HEK293T (cell line): Measurements from ENCODE around the gene MED22.
"Not testable (repeated sequence)": the region's sequence is repeated elsewhere in the genome, so short reads cannot be mapped to it uniquely, and the experiment has no call there.

ENCODE experiments used
- CTCF ChIA-PET: fragments of 350-600 bp; formaldehyde crosslinking; extraction: SDS; loops from one replicate; lab custom pipeline; 2021; ENCODE audit warnings: antibody characterized with exemption, inconsistent platforms; lab: Yijun Ruan, JAX
- POLR2A ChIA-PET: fragments of 350-600 bp; formaldehyde crosslinking; extraction: SDS; loops from one replicate; lab custom pipeline; 2020; ENCODE audit warnings: antibody characterized with exemption, inconsistent platforms; lab: Yijun Ruan, JAX
- DNase-seq: peaks from one replicate; pipeline ENCODE4 v3.0.0; 2012; ENCODE audit warnings: mixed read lengths; ENCODE audit errors: extremely low spot score
- ARNT ChIP-seq: fragments of 450-650 bp; IDR thresholded peaks from 2 replicates; pipeline ENCODE4 v1.6.1; 2017; ENCODE audit warnings: mild to moderate bottlenecking
- BHLHE40 ChIP-seq: fragments of 450-650 bp; IDR thresholded peaks from 2 replicates; pipeline ENCODE4 v1.6.1; 2016; ENCODE audit warnings: mild to moderate bottlenecking, moderate library complexity, borderline replicate concordance
- CTBP1 ChIP-seq: fragments of 450-650 bp; IDR thresholded peaks from 2 replicates; pipeline ENCODE4 v1.6.1; 2016; ENCODE audit warnings: borderline replicate concordance
- ELF4 ChIP-seq: fragments of 450-650 bp; IDR thresholded peaks from 2 replicates; pipeline ENCODE4 v1.6.1; 2017; ENCODE audit warnings: antibody characterized with exemption
- FOXA1 ChIP-seq: fragments of 450-650 bp; IDR thresholded peaks from 2 replicates; pipeline ENCODE4 v1.6.1; 2016; ENCODE audit warnings: mild to moderate bottlenecking
- FOXK2 ChIP-seq: fragments of 450-650 bp; IDR thresholded peaks from 2 replicates; pipeline ENCODE4 v1.6.1; 2016; ENCODE audit warnings: mild to moderate bottlenecking
- FOXM1 ChIP-seq: fragments of 450-650 bp; IDR thresholded peaks from 2 replicates; pipeline ENCODE4 v1.6.1; 2017; ENCODE audit warnings: mild to moderate bottlenecking, borderline replicate concordance
- HDGF ChIP-seq: fragments of 450-650 bp; IDR thresholded peaks from 2 replicates; pipeline ENCODE4 v1.6.1; 2017; ENCODE audit warnings: antibody characterized with exemption, borderline replicate concordance
- L3MBTL2 ChIP-seq: fragments of 450-650 bp; conservative IDR thresholded peaks from 2 replicates; pipeline ENCODE4 v1.6.1; 2016; ENCODE audit warnings: mild to moderate bottlenecking
- LEF1 ChIP-seq: fragments of 450-650 bp; IDR thresholded peaks from 2 replicates; pipeline ENCODE4 v1.6.1; 2017; ENCODE audit warnings: mild to moderate bottlenecking, borderline replicate concordance
- NFRKB ChIP-seq: fragments of 450-650 bp; IDR thresholded peaks from 2 replicates; pipeline ENCODE4 v1.6.1; 2016; ENCODE audit warnings: mild to moderate bottlenecking, moderate library complexity
- SP1 ChIP-seq: fragments of 450-650 bp; IDR thresholded peaks from 2 replicates; pipeline ENCODE4 v1.6.1; 2017
- SUZ12 ChIP-seq: fragments of 450-650 bp; IDR thresholded peaks from 2 replicates; pipeline ENCODE4 v1.6.1; 2016; ENCODE audit warnings: mild to moderate bottlenecking
- TARDBP ChIP-seq: fragments of 450-650 bp; IDR thresholded peaks from 2 replicates; pipeline ENCODE4 v1.6.1; 2016
- ZNF384 ChIP-seq: fragments of 450-650 bp; IDR thresholded peaks from 2 replicates; pipeline ENCODE4 v1.6.1; 2016
- TF ChIP-seq, protein P1 (sequence below): fragments of 450-650 bp; IDR thresholded peaks from 2 replicates; pipeline ENCODE4 v1.6.1; 2016

The MED22 gene

DNA sequence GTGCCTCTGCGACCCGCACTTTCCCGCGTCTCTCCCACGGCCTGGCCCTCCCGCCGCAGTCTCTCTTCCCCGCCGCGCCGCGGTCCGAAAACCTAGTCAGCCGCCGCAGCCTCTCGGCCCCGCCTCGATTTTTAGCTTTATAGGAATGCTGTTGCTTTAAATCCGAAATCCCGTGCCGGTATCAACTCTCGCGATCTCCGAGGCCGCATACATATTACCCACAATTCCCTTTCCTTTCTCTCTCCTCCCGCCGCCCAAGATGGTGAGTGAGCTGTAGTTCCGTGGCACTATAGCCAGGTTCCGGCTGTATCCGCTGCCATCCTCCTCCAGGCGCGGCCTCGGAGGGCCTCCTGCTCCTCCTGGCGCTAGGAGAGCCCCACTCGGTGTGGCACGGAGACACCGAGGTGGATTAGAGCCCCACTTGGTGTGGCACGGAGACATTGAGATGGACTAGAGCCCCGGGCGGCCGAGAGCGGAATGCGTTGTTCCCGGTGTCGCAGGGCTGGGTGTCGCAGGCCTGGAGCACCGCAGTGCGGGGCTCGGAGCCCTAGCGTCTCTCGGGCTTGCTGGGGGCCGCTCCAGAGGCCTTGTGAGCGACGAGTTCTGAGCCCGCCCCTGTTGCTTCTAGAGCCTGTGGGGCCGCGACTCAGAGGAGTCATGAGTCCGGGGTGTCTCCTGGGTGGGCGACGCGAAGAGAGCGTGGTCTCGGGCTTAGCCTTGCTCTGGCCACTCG lies at the start of gene MED22, which contains the start of gene RPL7A:
TSS of gene MED22 (minus strand) at position 147 of the 733 bp plus-strand sequence. CDS start 1,469 bp downstream, outside the sequence.
TSS of gene RPL7A (plus strand) at position 234 of the 733 bp plus-strand sequence. CDS start at position 260, 26 bp downstream.
- peak; percentile 82 for DNase-seq

GRCh38 chr9:133397370-133397769 lies 49.4 kb upstream of the MED22 start:
- DNase-seq, result no peak
- ChIA-PET CTCF (interaction anchor here (0.8 kb wide), 1 partner anchor 34 kb away, joined by 5 read pairs; no protein-coding TSS in a partner anchor), POLR2A (no interaction called here)
- no peak for TF ChIP-seq HDGF
- TF ChIP-seq SP1, result no peak
- no peak for TF ChIP-seq FOXK2
- TF ChIP-seq ZNF384, result no peak
- TF ChIP-seq LEF1, result no peak
- no peak for TF ChIP-seq ELF4
- no peak for TF ChIP-seq ARNT
- no peak for TF ChIP-seq TARDBP
- TF ChIP-seq NFRKB, result no peak
- no peak for TF ChIP-seq FOXM1

More for the DNA sequence above, at the start of gene MED22, which contains the start of gene RPL7A:
- ChIA-PET POLR2A (interaction anchor here (0.7 to 2.1 kb wide), 21 partner anchors 9 to 323 kb away, joined by 3 to 20 read pairs (median 5); partner anchors contain the start of genes CACFD1, STKLD1, SURF1 and SURF2), CTCF (interaction anchor here (0.6 kb wide), 1 partner anchor 155 kb away, joined by 3 read pairs; no protein-coding TSS in a partner anchor)
- TF ChIP-seq NFRKB (peak; percentile 92), SP1 (no peak), ELF4 (peak; percentile 93)

- DNase-seq, result peak; percentile 48
- POLR2A ChIA-PET, result no interaction called here
- CTCF ChIA-PET, result interaction anchor here (0.8 to 1.0 kb wide), 2 partner anchors 34 to 90 kb away, joined by 3 to 5 read pairs; no protein-coding TSS in a partner anchor
- no peak for TF ChIP-seq HDGF
- TF ChIP-seq NFRKB, result no peak
- no peak for TF ChIP-seq FOXM1
- TF ChIP-seq SUZ12, result no peak
- TF ChIP-seq BHLHE40, result no peak
- TF ChIP-seq, protein P1, sequence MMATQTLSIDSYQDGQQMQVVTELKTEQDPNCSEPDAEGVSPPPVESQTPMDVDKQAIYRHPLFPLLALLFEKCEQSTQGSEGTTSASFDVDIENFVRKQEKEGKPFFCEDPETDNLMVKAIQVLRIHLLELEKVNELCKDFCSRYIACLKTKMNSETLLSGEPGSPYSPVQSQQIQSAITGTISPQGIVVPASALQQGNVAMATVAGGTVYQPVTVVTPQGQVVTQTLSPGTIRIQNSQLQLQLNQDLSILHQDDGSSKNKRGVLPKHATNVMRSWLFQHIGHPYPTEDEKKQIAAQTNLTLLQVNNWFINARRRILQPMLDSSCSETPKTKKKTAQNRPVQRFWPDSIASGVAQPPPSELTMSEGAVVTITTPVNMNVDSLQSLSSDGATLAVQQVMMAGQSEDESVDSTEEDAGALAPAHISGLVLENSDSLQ, result no peak
- no peak for TF ChIP-seq L3MBTL2
- TF ChIP-seq ZNF384, result no peak
- no peak for TF ChIP-seq LEF1
- TF ChIP-seq ARNT, result no peak
- no peak for TF ChIP-seq TARDBP
- TF ChIP-seq CTBP1, result no peak
Measured at GRCh38 chr9:133396952-133397351, 49.0 kb upstream of the MED22 start.

- ChIA-PET CTCF (no interaction called here), POLR2A (interaction anchor here (0.7 kb wide), 1 partner anchor 24 kb away, joined by 3 read pairs; no protein-coding TSS in a partner anchor)
- no peak for TF ChIP-seq HDGF
- no peak for DNase-seq
Measured at GRCh38 chr9:133394687-133395271, 46.8 kb upstream of the MED22 start.

DNA sequence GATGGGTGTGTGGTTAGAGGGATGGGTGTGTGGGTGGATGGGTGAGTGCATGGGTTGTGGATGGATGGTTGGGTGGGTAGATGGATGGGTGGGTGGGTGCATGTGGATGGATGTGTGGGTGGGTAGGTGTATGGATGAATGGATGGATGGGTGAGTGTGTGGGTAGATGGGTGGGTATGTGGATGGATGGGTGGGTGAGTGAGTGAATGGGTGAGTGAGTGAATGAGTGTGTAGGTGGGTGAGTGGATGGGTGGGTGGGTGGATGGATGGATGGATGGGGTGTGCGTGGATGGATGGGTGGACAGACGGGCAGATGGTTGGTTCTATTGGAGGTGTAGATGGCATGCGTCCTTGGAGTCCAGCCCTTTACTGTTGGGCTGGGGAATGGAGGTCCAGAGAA lies 45.5 kb upstream of the MED22 start:
- POLR2A ChIA-PET, result no interaction called here

DNA sequence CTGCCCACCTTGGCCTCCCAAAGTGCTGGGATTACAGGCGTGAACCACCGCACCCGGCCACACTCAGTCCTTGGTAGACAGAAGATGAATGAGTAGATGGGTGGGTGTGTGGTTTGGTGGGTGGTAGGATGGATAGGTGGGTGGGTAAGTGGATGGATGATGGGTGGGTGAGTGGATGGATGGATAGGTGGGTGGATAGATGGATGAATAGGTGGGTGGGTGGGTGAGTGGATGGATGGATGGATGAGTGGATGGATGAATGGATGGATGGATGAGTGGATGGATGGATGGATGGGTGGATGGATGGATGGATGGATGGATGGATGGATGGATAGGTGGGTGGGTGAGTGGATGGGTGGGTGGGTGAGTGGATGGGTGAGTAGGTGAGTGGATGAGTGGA lies 44.4 kb upstream of the MED22 start:
- DNase-seq, POLR2A ChIA-PET, CTCF ChIA-PET: not testable (repeated sequence)

More for the DNA sequence above, 45.5 kb upstream of the MED22 start:
- CTCF ChIA-PET, result no interaction called here
- DNase-seq, result no peak
- TF ChIP-seq CTBP1 (no peak), SUZ12 (no peak), ARNT (no peak), FOXK2 (no peak), FOXM1 (no peak), TARDBP (no peak), FOXA1 (no peak)
- TF ChIP-seq, protein P1, result no peak

DNA sequence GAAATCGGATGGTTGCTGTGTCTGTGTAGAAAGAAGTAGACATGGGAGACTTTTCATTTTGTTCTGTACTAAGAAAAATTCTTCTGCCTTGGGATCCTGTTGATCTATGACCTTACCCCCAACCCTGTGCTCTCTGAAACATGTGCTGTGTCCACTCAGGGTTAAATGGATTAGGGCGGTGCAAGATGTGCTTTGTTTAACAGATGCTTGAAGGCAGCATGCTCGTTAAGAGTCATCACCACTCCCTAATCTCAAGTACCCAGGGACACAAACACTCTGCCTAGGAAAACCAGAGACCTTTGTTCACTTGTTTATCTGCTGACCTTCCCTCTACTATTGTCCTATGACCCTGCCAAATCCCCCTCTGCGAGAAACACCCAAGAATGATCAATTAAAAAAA lies 43.5 kb upstream of the MED22 start:
- POLR2A ChIA-PET, DNase-seq, CTCF ChIA-PET: not testable (repeated sequence)

DNA sequence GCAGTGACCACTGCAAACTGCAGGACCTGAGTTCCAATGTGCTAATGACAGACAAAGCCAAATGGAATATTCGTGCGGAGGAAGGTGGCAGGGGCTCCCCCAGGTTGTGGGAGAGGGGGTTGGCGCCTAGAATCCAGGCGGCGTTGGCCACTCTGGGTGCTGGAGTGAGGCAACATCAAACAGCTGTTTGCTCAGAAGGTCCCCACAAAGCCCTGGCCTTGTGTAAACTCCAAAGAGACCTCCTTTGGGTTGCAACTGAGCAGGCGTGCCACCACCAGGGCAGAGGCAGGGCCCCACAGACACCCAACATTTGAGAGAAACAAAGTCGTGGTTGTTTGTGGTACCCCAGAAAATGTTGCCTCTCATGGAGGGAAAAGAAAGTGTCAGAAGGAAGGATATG lies 42.8 kb upstream of the MED22 start:
- POLR2A ChIA-PET, result no interaction called here
- TF ChIP-seq ARNT (no peak), ZNF384 (no peak), SUZ12 (no peak), TARDBP (no peak), NFRKB (no peak), HDGF (no peak), LEF1 (no peak), ELF4 (no peak), BHLHE40 (no peak), SP1 (no peak), FOXM1 (no peak), FOXK2 (no peak)
- TF ChIP-seq, protein P1, result no peak
- no peak for DNase-seq
- CTCF ChIA-PET, result no interaction called here
